Stimulated activated CD8-positive, alpha-beta memory T cell treated with anti-CD3 and anti-CD28 coated beads, Interleukin-12 subunit alpha, Interleukin-12 subunit beta, amount 100 ng/mL, for 4 hours (primary cell): ENCODE results near the gene SOCS7.
"Not testable (repeated sequence)": the region's sequence is repeated elsewhere in the genome, so short reads cannot be mapped to it uniquely, and the experiment has no call there.

Experiments used
- DNase-seq: peaks from one replicate; pipeline ENCODE4 v3.0.0-alpha.2; 2020; ENCODE audit warnings: low read depth

SOCS7 gene

GRCh38 chr17:38421171-38421841 lies 69.7 kb downstream of the SOCS7 start:
- DNase-seq, result no peak

GRCh38 chr17:38421871-38422827 lies 70.5 kb downstream of the SOCS7 start:
- DNase-seq, result no peak

GRCh38 chr17:38424297-38424972 lies 72.8 kb downstream of the SOCS7 start:
- DNase-seq, result no peak

GRCh38 chr17:38425031-38425430 lies 73.4 kb downstream of the SOCS7 start:
- DNase-seq, result no peak

GRCh38 chr17:38425744-38426143 lies 74.1 kb downstream of the SOCS7 start:
- DNase-seq, result no peak

GRCh38 chr17:38426441-38426840 lies 74.8 kb downstream of the SOCS7 start:
- no peak for DNase-seq

- no peak for DNase-seq
These were observed 75.7 kb downstream of the SOCS7 start for GRCh38 chr17:38427160-38427949.

GRCh38 chr17:38428112-38428642 lies 76.5 kb downstream of the SOCS7 start, which contains the start of gene ARHGAP23:
ARHGAP23 (plus strand) TSS chr17:38428464; CDS start chr17:38428486, 22 bp downstream.
- DNase-seq, result no peak

GRCh38 chr17:38428643-38429371 lies 77.2 kb downstream of the SOCS7 start:
- DNase-seq, result no peak

- DNase-seq, result no peak
These were observed 77.9 kb downstream of the SOCS7 start for GRCh38 chr17:38429476-38430100.

GRCh38 chr17:38430316-38430715 lies 78.7 kb downstream of the SOCS7 start:
- DNase-seq, result no peak

- DNase-seq, result no peak
These were observed 79.2 kb downstream of the SOCS7 start for GRCh38 chr17:38430822-38431221.

- DNase-seq, result no peak
These were observed 79.9 kb downstream of the SOCS7 start for GRCh38 chr17:38431346-38432145.

- DNase-seq, result no peak
These were observed 82.6 kb downstream of the SOCS7 start for GRCh38 chr17:38434178-38434665.

- no peak for DNase-seq
These were observed 84.2 kb downstream of the SOCS7 start for GRCh38 chr17:38435795-38436194.

- no peak for DNase-seq
These were observed 84.7 kb downstream of the SOCS7 start for GRCh38 chr17:38436386-38436785.

GRCh38 chr17:38437313-38437712 lies 85.7 kb downstream of the SOCS7 start:
- DNase-seq, result not testable (repeated sequence)

GRCh38 chr17:38439436-38439835 lies 87.8 kb downstream of the SOCS7 start:
- DNase-seq, result no peak
